ENCODE measurements around the gene ZNF653. TPM values are rescaled to one million over a fixed set of nuclear protein-coding genes. Genes with fewer than 3 reads are reported as not detected.
A peak's percentile ranks its signal among the peaks of the same experiment; 100 is the strongest.
"Not testable (repeated sequence)": the region's sequence is repeated elsewhere in the genome, so short reads cannot be mapped to it uniquely, and the experiment has no call there.

The ZNF653 gene
- total RNA-seq, 1 donor: 12.4 TPM

DNA sequence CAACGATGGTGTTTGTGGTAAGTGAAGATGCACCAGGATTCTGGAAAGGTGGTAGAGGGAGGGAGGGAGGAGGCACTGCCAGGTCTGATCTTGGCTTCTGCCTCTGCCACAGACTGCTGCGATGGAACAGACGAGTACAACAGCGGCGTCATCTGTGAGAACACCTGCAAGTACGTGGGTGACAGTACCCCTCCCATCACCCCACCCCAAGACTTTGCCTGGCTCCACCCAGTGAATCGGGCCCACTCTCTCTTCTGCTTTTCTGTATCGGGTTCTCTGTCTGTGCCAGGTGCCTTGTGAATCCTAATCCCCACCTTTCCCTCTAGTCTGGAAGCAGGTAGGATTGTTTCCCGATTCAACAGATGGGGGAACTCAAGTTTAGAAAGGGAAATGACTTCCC is 67.7 kb downstream of the ZNF653 start:
- DNase-seq (ENCODE audit: low read depth in 2 of 3, low spot score in 2 of 3): no peak

- no peak for DNase-seq (ENCODE audit: low read depth in 2 of 3, low spot score in 2 of 3)
Observed at GRCh38 chr19:11435833-11436313, 69.8 kb downstream of the ZNF653 start.

GRCh38 chr19:11435057-11435832 is 70.4 kb downstream of the ZNF653 start, which contains the start of the genes ODAD3 and PRKCSH:
ODAD3 (minus strand) TSS chr19:11435121; CDS start chr19:11435016, 105 bp downstream.
PRKCSH (plus strand) TSS chr19:11435635; CDS start chr19:11436118, 483 bp downstream.
- DNase-seq (ENCODE audit: low read depth in 2 of 3, low spot score in 2 of 3): peak; percentile 97 to 100 (median 100)

DNA sequence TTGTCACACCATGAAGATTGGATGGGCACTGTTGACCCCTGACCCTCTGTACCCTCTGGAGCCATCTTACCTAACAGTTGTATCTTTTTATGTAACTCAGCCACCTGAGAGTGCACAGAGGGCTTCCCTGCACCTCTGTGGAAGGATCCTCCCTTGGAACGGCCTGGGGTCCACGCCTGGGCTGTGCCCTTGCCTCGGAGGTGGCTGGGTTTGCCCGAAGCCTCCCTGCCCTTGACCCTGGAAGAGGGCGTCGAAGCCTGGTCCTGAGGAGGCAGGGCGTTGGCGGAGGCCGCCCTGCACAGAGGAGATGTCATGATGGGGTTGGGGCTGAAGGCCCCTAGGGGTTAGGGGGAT is 71.0 kb downstream of the ZNF653 start:
- no peak for DNase-seq (ENCODE audit: low read depth in 2 of 3, low spot score in 2 of 3)

GRCh38 chr19:11433526-11433925 is 72.1 kb downstream of the ZNF653 start:
- not testable (repeated sequence) for DNase-seq (ENCODE audit: low read depth in 2 of 3, low spot score in 2 of 3)

Small RNA genes lying within 50 kb of the gene (small RNA-seq; reads per million reads assigned to genes)
- gene MIR7974 (not detected), gene RN7SL833P (not detected)

Other genes with a start within 250 kb of the ZNF653 start
- gene DOCK6, start 243.3 kb downstream of the ZNF653 start, total RNA-seq: 3.5 TPM
- under 0.01 TPM for gene TSPAN16, start 209.7 kb downstream of the ZNF653 start, total RNA-seq
- 114 TPM for gene RAB3D, start 166.2 kb downstream of the ZNF653 start, total RNA-seq
- gene TMEM205, start 159.6 kb downstream of the ZNF653 start, total RNA-seq: 187 TPM
- 14.8 TPM for gene CCDC159, start 159.3 kb downstream of the ZNF653 start, total RNA-seq
- gene PLPPR2, start 150.4 kb downstream of the ZNF653 start, total RNA-seq: 8.1 TPM
- 4.6 TPM for gene SWSAP1, start 131.2 kb downstream of the ZNF653 start, total RNA-seq
- 21.8 TPM for gene EPOR, start 121.5 kb downstream of the ZNF653 start, total RNA-seq
- not detected for gene RGL3, start 86.5 kb downstream of the ZNF653 start, total RNA-seq
- gene ODAD3, start 70.7 kb downstream of the ZNF653 start, total RNA-seq: under 0.01 TPM
- gene PRKCSH, start 70.2 kb downstream of the ZNF653 start, total RNA-seq: 221 TPM
- 0.27 TPM for gene ELAVL3, start 24.8 kb downstream of the ZNF653 start, total RNA-seq
- gene ECSIT, start 23.3 kb upstream of the ZNF653 start, total RNA-seq: 99.4 TPM
- under 0.01 TPM for gene CNN1, start 33.0 kb upstream of the ZNF653 start, total RNA-seq
- gene ELOF1, start 53.4 kb upstream of the ZNF653 start, total RNA-seq: 56.3 TPM
- 18.0 TPM for gene ACP5, start 71.8 kb upstream of the ZNF653 start, total RNA-seq
- 13.5 TPM for gene ZNF627, start 91.6 kb upstream of the ZNF653 start, total RNA-seq
- gene ZNF823, start 233.1 kb upstream of the ZNF653 start, total RNA-seq: 4.8 TPM

All from hematopoietic multipotent progenitor cell (in vitro differentiated cells).